Uterus (tissue), 4 donors: ENCODE measurements around the gene ZDHHC1. TPM values are rescaled to one million over a fixed set of nuclear protein-coding genes. Genes with fewer than 3 reads are reported as not detected.

ENCODE experiments used
- DNase-seq, 2 donors: peaks; one replicate each; pipeline ENCODE4 v3.0.0-alpha.2; 2019 to 2020
- H3K27ac ChIP-seq, 2 donors: fragments of 200-600 bp; sonication (generic); 1 replicate in 1 of 2; 2 replicates in 1 of 2; pipeline ENCODE4 v1.5.1; 2016 to 2018
- H3K27me3 ChIP-seq, 2 donors: fragments of 200-600 bp; sonication (generic); one replicate each; pipeline ENCODE4 v1.5.1; 2018 to 2019; ENCODE audit warnings: control low read depth in 1 of 2
- H3K36me3 ChIP-seq, 2 donors: fragments of 200-600 bp; sonication (generic); one replicate each; pipeline ENCODE4 v1.5.1; 2019; ENCODE audit warnings: control low read depth in 1 of 2
- H3K4me1 ChIP-seq, 2 donors: fragments of 200-600 bp; sonication (generic); one replicate each; pipeline ENCODE4 v1.5.1; 2018 to 2019; ENCODE audit warnings: control low read depth in 1 of 2
- H3K4me3 ChIP-seq, 2 donors: fragments of 200-600 bp; sonication (generic); 1 replicate in 1 of 2; 2 replicates in 1 of 2; pipeline ENCODE4 v1.5.1; 2018 to 2019; ENCODE audit warnings: mild to moderate bottlenecking in 1 of 2
- H3K9me3 ChIP-seq, 2 donors: fragments of 200-600 bp; sonication (generic); one replicate each; pipeline ENCODE4 v1.5.1; 2019; ENCODE audit warnings: control low read depth in 1 of 2
- POLR2A ChIP-seq, 2 donors: fragments of 450-650 bp; IDR thresholded peaks; one replicate each; pipeline ENCODE4 v1.6.1; 2016; ENCODE audit warnings: antibody characterized with exemption in 2 of 2, mild to moderate bottlenecking in 1 of 2, moderate library complexity in 1 of 2
- intact Hi-C: fragments of 100-400 bp; cut with DNase I; formaldehyde crosslinking; loops from one replicate; pipeline ENCODE4 v1.15.1; 2023; ENCODE audit warnings: low total_unique reads
- total RNA-seq, 4 donors: library from RNA; depleted of rRNA in 3 of 4; stranded (reverse); fragments of >200 nt in 3 of 4; gene quantifications; one replicate each; pipeline versions ENCODE4 v1.1.0 to v1.2.4, GENCODE V29; 2014 to 2023
- TF ChIP-seq, protein P1 (sequence below), 4 experiments: fragments of 200-600 bp in 2 of 4; fragments of 450-650 bp in 2 of 4; sonication (generic) in 2 of 4; IDR thresholded peaks; one replicate each; pipeline ENCODE4 v1.5.1; 2016 to 2019; ENCODE audit warnings: antibody characterized with exemption in 4 of 4, mild to moderate bottlenecking in 2 of 4, moderate library complexity in 1 of 4
- donor health status: DM: yes; HTN: yes; CAD: no.

The ZDHHC1 gene
- total RNA-seq, 4 donors from 2014 or later = 14.7 to 30.6 (median 25.6) TPM

DNA sequence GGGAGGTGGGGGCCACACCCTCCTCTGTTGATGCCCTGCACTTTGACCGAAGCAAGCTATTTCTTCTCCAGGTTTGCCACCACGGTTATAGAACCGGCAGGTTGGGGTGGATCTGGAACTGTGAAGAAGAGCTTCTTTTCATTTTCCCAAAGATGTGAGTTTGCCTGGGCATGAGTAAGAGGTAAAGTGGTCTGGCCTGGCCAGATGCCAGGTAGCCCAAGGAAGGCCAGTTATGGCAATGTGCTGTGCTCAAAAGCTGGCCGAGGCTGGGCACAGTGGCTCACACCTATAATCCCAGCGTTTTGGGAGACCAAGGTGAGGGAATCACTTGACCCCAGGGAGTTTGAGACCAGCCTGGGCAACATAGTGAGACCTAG lies 46.0 kb upstream of the ZDHHC1 start:
- H3K9me3 ChIP-seq = no peaks in the 10 kb centered on the region
- H3K4me1 ChIP-seq = peaks cover 33 to 47% of the 10 kb centered on the region in 2 donors
- peak overlapping the region; percentile 77 to 82 for H3K27ac ChIP-seq
- H3K4me3 ChIP-seq = no peak overlapping the region
- H3K27me3 ChIP-seq = no peaks in the 10 kb centered on the region
- no peak for DNase-seq
- H3K36me3 ChIP-seq = no peaks in the 10 kb centered on the region
- TF ChIP-seq, protein P1, sequence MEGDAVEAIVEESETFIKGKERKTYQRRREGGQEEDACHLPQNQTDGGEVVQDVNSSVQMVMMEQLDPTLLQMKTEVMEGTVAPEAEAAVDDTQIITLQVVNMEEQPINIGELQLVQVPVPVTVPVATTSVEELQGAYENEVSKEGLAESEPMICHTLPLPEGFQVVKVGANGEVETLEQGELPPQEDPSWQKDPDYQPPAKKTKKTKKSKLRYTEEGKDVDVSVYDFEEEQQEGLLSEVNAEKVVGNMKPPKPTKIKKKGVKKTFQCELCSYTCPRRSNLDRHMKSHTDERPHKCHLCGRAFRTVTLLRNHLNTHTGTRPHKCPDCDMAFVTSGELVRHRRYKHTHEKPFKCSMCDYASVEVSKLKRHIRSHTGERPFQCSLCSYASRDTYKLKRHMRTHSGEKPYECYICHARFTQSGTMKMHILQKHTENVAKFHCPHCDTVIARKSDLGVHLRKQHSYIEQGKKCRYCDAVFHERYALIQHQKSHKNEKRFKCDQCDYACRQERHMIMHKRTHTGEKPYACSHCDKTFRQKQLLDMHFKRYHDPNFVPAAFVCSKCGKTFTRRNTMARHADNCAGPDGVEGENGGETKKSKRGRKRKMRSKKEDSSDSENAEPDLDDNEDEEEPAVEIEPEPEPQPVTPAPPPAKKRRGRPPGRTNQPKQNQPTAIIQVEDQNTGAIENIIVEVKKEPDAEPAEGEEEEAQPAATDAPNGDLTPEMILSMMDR (IDR thresholded peaks at IDR 0.05) = no peak
- intact Hi-C loops = loop anchor here (5.0 kb wide), 1 partner anchor 35 kb away; no protein-coding TSS in a partner anchor

DNA sequence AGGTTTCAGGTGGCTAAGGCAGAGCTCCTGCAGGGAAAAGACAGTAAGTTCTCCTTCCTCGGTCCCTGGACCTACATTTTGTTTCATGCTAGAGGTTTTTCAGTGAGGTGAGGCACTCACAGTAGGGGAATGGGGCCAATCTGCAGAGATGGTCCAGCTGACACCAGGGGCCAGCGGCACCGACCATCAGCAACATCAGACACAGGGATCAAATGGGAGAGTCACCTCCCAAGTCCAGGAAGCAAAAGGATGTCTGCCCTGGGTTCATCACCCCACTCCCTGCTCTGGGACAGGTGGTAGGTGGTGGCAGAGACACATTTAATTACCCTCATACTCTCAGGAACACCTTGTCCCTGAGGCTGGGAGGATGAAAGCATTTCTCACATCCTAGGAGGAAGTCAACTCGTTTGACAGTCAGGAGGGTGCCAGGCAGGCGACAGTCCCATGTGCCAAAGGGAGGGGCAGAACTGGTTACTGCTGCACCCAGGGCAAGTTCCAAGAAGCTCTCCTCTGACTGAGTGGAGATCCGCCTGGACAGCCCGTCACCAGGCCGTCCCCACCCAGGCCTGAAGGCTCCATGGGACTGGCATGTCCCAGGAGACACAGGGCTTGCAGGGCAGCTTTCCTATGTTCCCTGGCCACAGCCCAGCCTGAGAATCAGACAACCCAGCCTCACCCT lies 45.5 kb upstream of the ZDHHC1 start:
- H3K9me3 ChIP-seq = no peaks in the 10 kb centered on the region
- no peaks in the 10 kb centered on the region for H3K27me3 ChIP-seq
- no peak overlapping the region for H3K4me3 ChIP-seq
- no peaks in the 10 kb centered on the region for H3K36me3 ChIP-seq
- H3K4me1 ChIP-seq = peaks cover 38 to 51% of the 10 kb centered on the region in 2 donors
- peak overlapping the region; percentile 77 to 82 for H3K27ac ChIP-seq
- TF ChIP-seq POLR2A (IDR thresholded peaks at IDR 0.05) = no peak
- TF ChIP-seq, protein P1 (IDR thresholded peaks at IDR 0.05) = no peak
- DNase-seq = no peak
- intact Hi-C loops = loop anchor here (5.0 kb wide), 1 partner anchor 34 kb away; no protein-coding TSS in a partner anchor

DNA sequence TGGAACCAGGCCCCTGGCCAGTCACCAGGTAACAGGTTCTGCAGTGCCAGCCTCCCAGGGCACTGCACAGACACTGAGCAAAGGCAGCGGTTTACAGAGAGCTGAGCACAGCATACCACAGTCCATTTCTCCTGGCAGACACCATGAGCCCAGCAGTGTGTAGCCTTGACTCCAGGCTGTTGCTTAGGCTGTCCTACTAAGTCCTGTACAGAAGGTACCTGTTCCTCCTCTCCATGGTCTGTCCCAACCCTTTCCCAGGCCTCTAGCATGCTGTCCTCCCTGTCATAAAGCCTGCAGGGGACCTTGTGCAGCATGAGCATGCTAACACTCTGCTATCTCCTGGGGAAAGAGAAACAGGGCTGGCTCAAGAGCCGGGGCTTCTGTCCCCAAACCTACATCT lies 44.7 kb upstream of the ZDHHC1 start:
- H3K4me1 ChIP-seq = peaks cover 43 to 51% of the 10 kb centered on the region in 2 donors
- H3K36me3 ChIP-seq = no peaks in the 10 kb centered on the region
- TF ChIP-seq, protein P1 (IDR thresholded peaks at IDR 0.05) = no peak
- TF ChIP-seq POLR2A (IDR thresholded peaks at IDR 0.05) = no peak
- no peak for DNase-seq
- no peaks in the 10 kb centered on the region for H3K9me3 ChIP-seq
- no peak overlapping the region for H3K4me3 ChIP-seq
- intact Hi-C loops = loop anchor here (5.0 kb wide), 1 partner anchor 34 kb away; no protein-coding TSS in a partner anchor
- no peaks in the 10 kb centered on the region for H3K27me3 ChIP-seq
- peak overlapping the region; percentile 77 to 82 for H3K27ac ChIP-seq

DNA sequence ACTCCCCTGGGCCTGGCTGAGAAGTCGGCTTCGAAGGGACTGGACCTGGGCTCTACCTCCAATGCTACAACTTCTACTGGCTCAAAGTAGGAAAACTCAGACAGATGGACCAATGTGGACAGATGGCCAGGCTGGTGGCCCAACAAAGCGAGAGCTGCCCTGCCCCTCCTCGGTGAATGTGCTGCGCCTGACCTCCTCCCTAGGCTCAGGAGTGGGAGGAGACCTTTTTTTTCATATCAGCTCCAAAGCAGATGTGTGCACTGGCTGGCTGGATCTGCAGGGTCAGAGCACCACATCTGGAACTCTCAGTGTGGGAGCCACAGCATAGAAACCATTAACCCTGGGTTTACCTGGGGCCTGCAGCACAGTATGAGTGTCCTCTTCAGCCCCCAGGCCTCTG lies 43.9 kb upstream of the ZDHHC1 start:
- Histone ChIP-seq H3K4me1 (peaks cover 38 to 46% of the 10 kb centered on the region in 2 donors), H3K36me3 (no peaks in the 10 kb centered on the region), H3K4me3 (no peak overlapping the region), H3K9me3 (no peaks in the 10 kb centered on the region), H3K27ac (peak overlapping the region; percentile 77 to 82), H3K27me3 (no peaks in the 10 kb centered on the region)
- DNase-seq = peak in 1 of 2 donors; percentile 60
- intact Hi-C loops = loop anchor here (5.0 kb wide), 1 partner anchor 33 kb away; no protein-coding TSS in a partner anchor
- TF ChIP-seq, protein P1 (IDR thresholded peaks at IDR 0.05) = no peak
- no peak for TF ChIP-seq POLR2A (IDR thresholded peaks at IDR 0.05)

DNA sequence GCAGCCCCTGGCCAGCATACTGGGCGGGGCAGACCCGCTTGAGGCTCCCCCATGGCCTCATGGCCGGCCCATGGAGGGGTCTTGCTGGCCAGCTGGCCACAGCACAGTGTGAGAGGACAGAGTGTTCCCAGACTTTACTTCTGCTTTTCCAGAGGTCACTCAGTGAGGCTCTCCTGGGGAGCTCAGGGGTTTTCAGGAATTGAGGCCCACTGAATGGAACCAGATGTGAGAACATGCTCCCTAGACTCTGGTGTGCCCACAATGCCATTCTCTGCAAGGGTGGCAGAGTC lies 43.5 kb upstream of the ZDHHC1 start:
- no peak for TF ChIP-seq POLR2A (IDR thresholded peaks at IDR 0.05)
- TF ChIP-seq, protein P1 (IDR thresholded peaks at IDR 0.05) = no peak
- intact Hi-C loops = loop anchor here (5.0 kb wide), 1 partner anchor 33 kb away; no protein-coding TSS in a partner anchor
- DNase-seq = peak in 1 of 2 donors; percentile 71
- Histone ChIP-seq H3K4me3 (no peak overlapping the region), H3K9me3 (no peaks in the 10 kb centered on the region), H3K27me3 (no peaks in the 10 kb centered on the region), H3K4me1 (peaks cover 38 to 46% of the 10 kb centered on the region in 2 donors), H3K27ac (peak overlapping the region; percentile 77 to 82), H3K36me3 (no peaks in the 10 kb centered on the region)
